OCI-M1 (cell line): Measurements from ENCODE around the gene LBR.

ENCODE experiments used
- DNase-seq: peaks from one replicate; lab custom pipeline; 2025; lab: John Stamatoyannopoulos, UW

The LBR gene

GRCh38 chr1:225373155-225373554, 54.7 kb downstream of the LBR start:
- DNase-seq, result no peak

- no peak for DNase-seq
Observed at GRCh38 chr1:225371366-225372010, 56.4 kb downstream of the LBR start.

- DNase-seq, result no peak
Observed at GRCh38 chr1:225368036-225368552, 59.7 kb downstream of the LBR start.

GRCh38 chr1:225366552-225366951, 61.3 kb downstream of the LBR start:
- DNase-seq, result no peak

GRCh38 chr1:225366018-225366417, 61.8 kb downstream of the LBR start:
- DNase-seq, result no peak

- DNase-seq, result no peak
Observed at GRCh38 chr1:225364439-225364838, 63.4 kb downstream of the LBR start.

GRCh38 chr1:225362805-225363204, 65.0 kb downstream of the LBR start:
- peak; percentile 36 for DNase-seq

- DNase-seq, result no peak
Observed at GRCh38 chr1:225361176-225361575, 66.7 kb downstream of the LBR start.

GRCh38 chr1:225360119-225360518, 67.7 kb downstream of the LBR start:
- DNase-seq, result no peak

- no peak for DNase-seq
Observed at GRCh38 chr1:225355863-225356262, 72.0 kb downstream of the LBR start.

GRCh38 chr1:225354906-225355305, 72.9 kb downstream of the LBR start:
- DNase-seq, result no peak
